Duodenal mucosa (tissue), 2 donors: ENCODE results near the gene LRRN2.

ENCODE experiments used
- H3K27ac ChIP-seq: one replicate; pipeline ENCODE4 v1.7.0; 2013; ENCODE audit warnings: low read depth, low read length
- H3K27me3 ChIP-seq, 2 donors: one replicate each; pipeline ENCODE4 v1.7.0; 2013; ENCODE audit warnings: low read length in 2 of 2, control low read depth in 1 of 2; ENCODE audit not compliant: insufficient read depth in 2 of 2, control insufficient read depth in 1 of 2
- H3K36me3 ChIP-seq, 2 donors: one replicate each; pipeline ENCODE4 v1.7.0; 2013; ENCODE audit warnings: low read length in 2 of 2, control low read depth in 1 of 2; ENCODE audit not compliant: insufficient read depth in 2 of 2, control insufficient read depth in 1 of 2
- H3K4me1 ChIP-seq, 2 donors: one replicate each; pipeline ENCODE4 v1.7.0; 2013; ENCODE audit warnings: low read length in 2 of 2, control low read depth in 1 of 2; ENCODE audit not compliant: insufficient read depth in 2 of 2, control insufficient read depth in 1 of 2
- H3K4me3 ChIP-seq, 2 donors: one replicate each; pipeline ENCODE4 v1.7.0; 2013; ENCODE audit warnings: low read length in 2 of 2, low read depth in 1 of 2
- H3K9ac ChIP-seq, 2 donors: one replicate each; pipeline ENCODE4 v1.7.0; 2013; ENCODE audit warnings: low read length in 2 of 2, low read depth in 1 of 2
- H3K9me3 ChIP-seq, 2 donors: one replicate each; pipeline ENCODE4 v1.7.0; 2013; ENCODE audit warnings: low read length in 2 of 2, control low read depth in 1 of 2; ENCODE audit not compliant: control insufficient read depth in 1 of 2

The LRRN2 gene

DNA sequence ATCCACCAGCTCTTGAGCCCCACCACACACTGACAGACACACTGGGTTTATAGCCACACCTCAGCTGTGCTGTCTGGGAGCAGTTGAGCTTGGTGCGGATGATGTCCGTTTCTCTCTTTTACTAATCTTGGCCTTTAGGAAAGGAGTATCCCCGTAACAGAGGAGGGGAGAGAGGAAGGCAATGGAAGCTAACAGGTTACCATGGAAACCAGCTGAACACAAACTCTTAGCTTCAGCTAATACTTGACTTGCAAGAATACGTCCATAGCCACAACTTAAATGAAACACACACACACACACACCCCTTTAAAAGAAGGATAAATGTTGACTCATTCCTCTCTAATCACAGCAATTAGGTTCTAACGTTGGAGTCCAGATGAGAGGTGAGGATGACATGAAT is 28.0 kb upstream of the LRRN2 start:
- Histone ChIP-seq H3K4me1 (peaks cover 8 to 18% of the 10 kb centered on the region in 2 donors), H3K9me3 (no peaks in the 10 kb centered on the region), H3K36me3 (no peaks in the 10 kb centered on the region), H3K9ac (no peak overlapping the region), H3K4me3 (peak overlapping the region in 1 of 2 donors; percentile 48), H3K27ac (no peak overlapping the region), H3K27me3 (peaks cover 0 to 10% of the 10 kb centered on the region in 2 donors)

DNA sequence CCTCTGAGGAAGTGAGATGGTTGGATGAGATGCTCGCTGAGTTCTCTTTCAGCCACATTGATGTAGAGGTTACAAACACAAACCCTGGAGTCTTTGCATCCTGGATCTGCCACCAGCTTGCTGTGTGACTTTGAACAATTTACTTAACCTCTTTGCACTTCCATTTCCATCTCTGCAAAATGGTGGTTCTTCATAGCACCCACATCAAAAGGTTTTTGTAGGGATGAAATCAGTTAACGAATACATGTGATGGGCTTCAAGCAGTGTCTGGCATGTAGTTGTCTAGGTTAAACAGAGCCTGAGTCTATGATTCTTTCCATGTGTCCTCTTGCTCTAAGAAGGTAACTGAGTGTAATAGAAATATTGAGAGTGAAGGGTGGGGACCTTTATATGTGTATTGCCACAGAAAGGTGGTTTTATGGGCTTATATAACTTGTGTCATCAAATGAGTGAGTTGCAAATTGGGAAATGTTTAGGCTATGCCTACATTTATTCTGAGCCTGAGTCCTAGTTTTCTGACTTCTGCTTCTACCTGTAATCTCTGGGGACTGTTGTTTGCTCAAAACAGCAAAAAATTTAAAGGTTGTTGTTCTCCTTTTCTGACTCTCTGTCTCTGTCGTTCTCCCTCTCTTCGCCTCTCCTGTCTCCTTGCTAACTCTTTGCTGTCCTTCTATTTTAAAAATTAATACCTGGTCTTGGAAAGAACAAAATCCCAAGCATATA is 27.3 kb upstream of the LRRN2 start:
- Histone ChIP-seq H3K9me3 (no peaks in the 10 kb centered on the region), H3K36me3 (no peaks in the 10 kb centered on the region), H3K4me1 (peaks cover 8 to 18% of the 10 kb centered on the region in 2 donors), H3K27me3 (peaks cover 0 to 10% of the 10 kb centered on the region in 2 donors), H3K9ac (no peak overlapping the region), H3K4me3 (no peak overlapping the region), H3K27ac (no peak overlapping the region)

- Histone ChIP-seq H3K4me3 (no peak overlapping the region), H3K9me3 (no peaks in the 10 kb centered on the region), H3K9ac (no peak overlapping the region), H3K27me3 (peaks cover 0 to 10% of the 10 kb centered on the region in 2 donors), H3K27ac (no peak overlapping the region), H3K36me3 (no peaks in the 10 kb centered on the region), H3K4me1 (peaks cover 8 to 18% of the 10 kb centered on the region in 2 donors)
Measured at GRCh38 chr1:204711947-204712701, 26.6 kb upstream of the LRRN2 start.

GRCh38 chr1:204711103-204711946 is 25.8 kb upstream of the LRRN2 start:
- Histone ChIP-seq H3K27ac (no peak overlapping the region), H3K4me1 (peaks cover 8 to 18% of the 10 kb centered on the region in 2 donors), H3K4me3 (no peak overlapping the region), H3K27me3 (peaks cover 0 to 10% of the 10 kb centered on the region in 2 donors), H3K36me3 (no peaks in the 10 kb centered on the region), H3K9me3 (no peaks in the 10 kb centered on the region), H3K9ac (no peak overlapping the region)

GRCh38 chr1:204709960-204710912 is 24.7 kb upstream of the LRRN2 start:
- Histone ChIP-seq H3K9me3 (no peaks in the 10 kb centered on the region), H3K36me3 (no peaks in the 10 kb centered on the region), H3K4me3 (no peak overlapping the region), H3K27ac (no peak overlapping the region), H3K27me3 (peaks cover 0 to 10% of the 10 kb centered on the region in 2 donors), H3K4me1 (peaks cover 12 to 18% of the 10 kb centered on the region in 2 donors), H3K9ac (no peak overlapping the region)

- peaks cover 0 to 10% of the 10 kb centered on the region in 2 donors for H3K27me3 ChIP-seq
- peaks cover 12 to 18% of the 10 kb centered on the region in 2 donors for H3K4me1 ChIP-seq
- no peak overlapping the region for H3K4me3 ChIP-seq
- no peaks in the 10 kb centered on the region for H3K9me3 ChIP-seq
- H3K27ac ChIP-seq = no peak overlapping the region
- no peak overlapping the region for H3K9ac ChIP-seq
- no peaks in the 10 kb centered on the region for H3K36me3 ChIP-seq
Measured at GRCh38 chr1:204709021-204709420, 23.5 kb upstream of the LRRN2 start.

DNA sequence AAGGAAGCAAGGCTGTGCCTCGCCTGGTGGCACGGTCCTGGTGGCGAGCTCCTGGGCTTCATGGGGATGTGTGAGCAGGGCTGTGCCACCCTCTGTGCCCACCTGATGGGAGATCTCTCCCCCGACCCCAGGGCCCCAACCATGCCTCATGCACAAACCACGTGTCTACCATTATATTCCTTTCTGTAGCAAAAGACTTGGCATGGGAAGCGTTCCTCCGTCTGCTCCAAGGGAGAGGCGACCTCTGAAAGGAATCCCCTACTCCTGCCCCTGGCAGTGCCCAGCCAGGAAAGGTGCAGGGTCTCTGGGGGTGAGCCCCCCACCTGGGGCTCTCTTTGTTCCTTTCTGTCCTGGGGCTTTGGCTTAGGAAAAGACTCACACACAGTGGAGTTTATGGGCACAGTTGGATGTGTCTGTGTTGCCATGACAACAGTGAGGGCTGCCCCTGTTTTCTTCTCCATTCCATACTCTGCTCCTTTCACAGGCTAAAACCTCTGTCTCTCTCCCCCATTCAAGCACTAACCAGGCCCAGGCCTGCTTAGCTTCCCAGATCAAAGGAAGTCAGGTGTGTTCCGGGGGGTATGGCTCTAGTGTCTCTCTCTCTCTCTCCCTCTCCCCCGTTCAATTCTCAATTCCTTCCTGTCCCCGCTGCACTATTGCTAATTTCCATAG is 21.4 kb upstream of the LRRN2 start:
- H3K9me3 ChIP-seq = no peaks in the 10 kb centered on the region
- H3K27ac ChIP-seq = no peak overlapping the region
- H3K9ac ChIP-seq = no peak overlapping the region
- no peak overlapping the region for H3K4me3 ChIP-seq
- H3K27me3 ChIP-seq = peaks cover 0 to 6% of the 10 kb centered on the region in 2 donors
- no peaks in the 10 kb centered on the region for H3K36me3 ChIP-seq
- H3K4me1 ChIP-seq = peaks cover 4% of the 10 kb centered on the region in 2 donors

- Histone ChIP-seq H3K9ac (no peak overlapping the region), H3K9me3 (no peaks in the 10 kb centered on the region), H3K4me1 (peaks cover 0 to 4% of the 10 kb centered on the region in 2 donors), H3K36me3 (no peaks in the 10 kb centered on the region), H3K27me3 (peaks cover 0 to 2% of the 10 kb centered on the region in 2 donors), H3K4me3 (no peak overlapping the region), H3K27ac (no peak overlapping the region)
Measured at GRCh38 chr1:204705888-204706837, 20.6 kb upstream of the LRRN2 start.
